DND-41 (cell line): ENCODE results near the gene RNF175.

Source experiments
- CTCF ChIP-seq: IDR thresholded peaks from 2 replicates; pipeline ENCODE4 v1.5.1; 2012; ENCODE audit warnings: borderline replicate concordance, low read length, moderate library complexity, mild to moderate bottlenecking; ENCODE audit not compliant: poor library complexity, severe bottlenecking; ENCODE audit errors: extremely low read depth
- EZH2 ChIP-seq: IDR thresholded peaks from 3 replicates; pipeline ENCODE4 v1.6.1; 2012; ENCODE audit warnings: borderline replicate concordance, low read depth, mild to moderate bottlenecking, moderate library complexity, low read length, inconsistent platforms; ENCODE audit not compliant: severe bottlenecking

GRCh38 chr4:153763404-153763803 is 3.6 kb upstream of the RNF175 start:
- TF ChIP-seq CTCF: peak; percentile 59
- no peak for TF ChIP-seq EZH2
